ENCODE data around the gene ASTN1. TPM values are rescaled to one million over a fixed set of nuclear protein-coding genes. Genes with fewer than 3 reads are reported as not detected.

The ASTN1 gene
- total RNA-seq, 1 experiment from 2014 or later = 0.05 TPM

- ATAC-seq (no peak), DNase-seq (ENCODE audit: low read depth, low spot score) (no peak)
- ChIA-PET CTCF (no interaction called here), POLR2A (no interaction called here)
- no peak for TF ChIP-seq SIN3A (IDR thresholded peaks at IDR 0.05; ENCODE audit: borderline replicate concordance, insufficient read depth, low read depth, low read length)
- TF ChIP-seq POLR2AphosphoS5 (IDR thresholded peaks at IDR 0.05; ENCODE audit: low read depth, low read length) = no peak
- TF ChIP-seq REST (IDR thresholded peaks at IDR 0.05; ENCODE audit: insufficient read depth in 1 of 2, low read depth in 2 of 2, low read length in 1 of 2) = no peak
- no peak for TF ChIP-seq TCF7L2 (IDR thresholded peaks at IDR 0.05; ENCODE audit: low read depth, low read length)
- TF ChIP-seq CTCF (IDR thresholded peaks at IDR 0.05) = no peak
- Histone ChIP-seq H3K9me3 (ENCODE audit: control insufficient read depth, insufficient read depth, low read depth, low read length) (no peaks in the 10 kb centered on the region), H3K36me3 (ENCODE audit: control insufficient read depth, insufficient read depth, low read length) (no peaks in the 10 kb centered on the region), H3K27ac (ENCODE audit: low read length) (no peak overlapping the region), H3K4me1 (ENCODE audit: control insufficient read depth, insufficient read depth, low read length) (no peaks in the 10 kb centered on the region), H3K4me3 (ENCODE audit: low read depth in 2 of 2, low read length in 2 of 2) (no peak overlapping the region), H3K27me3 (ENCODE audit: control insufficient read depth, insufficient read depth, low read length) (peaks cover 4% of the 10 kb centered on the region; the same call in 1 of the 2 replicates)
- intact Hi-C loops (cut with micrococcal nuclease; ENCODE audit: unreplicated experiment) = no loop called here
- in situ Hi-C loops (cut with HindIII; ENCODE audit: low pct_unique_long_range_greater_than_20kb, low sequenced_read_pairs) = no loop called here
- BruUV-seq (replicated peaks) = no TSS peak
Observed at GRCh38 chr1:176885751-176886150, 278.8 kb downstream of the ASTN1 start.

- in situ Hi-C loops (cut with HindIII; ENCODE audit: low pct_unique_long_range_greater_than_20kb, low sequenced_read_pairs) = no loop called here
- POLR2A ChIA-PET = no interaction called here
- Histone ChIP-seq H3K4me3 (ENCODE audit: low read depth in 2 of 2, low read length in 2 of 2) (no peak overlapping the region), H3K27me3 (ENCODE audit: control insufficient read depth, insufficient read depth, low read length) (peaks cover 4% of the 10 kb centered on the region; the same call in 1 of the 2 replicates), H3K36me3 (ENCODE audit: control insufficient read depth, insufficient read depth, low read length) (no peaks in the 10 kb centered on the region), H3K9me3 (ENCODE audit: control insufficient read depth, insufficient read depth, low read depth, low read length) (no peaks in the 10 kb centered on the region), H3K27ac (ENCODE audit: low read length) (no peak overlapping the region), H3K4me1 (ENCODE audit: control insufficient read depth, insufficient read depth, low read length) (no peaks in the 10 kb centered on the region)
- ATAC-seq = no peak
- DNase-seq (ENCODE audit: low read depth, low spot score) = no peak
- no peak for TF ChIP-seq TCF7L2 (IDR thresholded peaks at IDR 0.05; ENCODE audit: low read depth, low read length)
- no peak for TF ChIP-seq SIN3A (IDR thresholded peaks at IDR 0.05; ENCODE audit: borderline replicate concordance, insufficient read depth, low read depth, low read length)
- no peak for TF ChIP-seq CTCF (IDR thresholded peaks at IDR 0.05)
- no peak for TF ChIP-seq REST (IDR thresholded peaks at IDR 0.05; ENCODE audit: insufficient read depth in 1 of 2, low read depth in 2 of 2, low read length in 1 of 2)
- TF ChIP-seq POLR2AphosphoS5 (IDR thresholded peaks at IDR 0.05; ENCODE audit: low read depth, low read length) = no peak
- no TSS peak for BruUV-seq (replicated peaks)
- CTCF ChIA-PET = no interaction called here
- intact Hi-C loops (cut with micrococcal nuclease; ENCODE audit: unreplicated experiment) = no loop called here
Observed at GRCh38 chr1:176885341-176885740, 279.2 kb downstream of the ASTN1 start.

All from Panc1 (cell line).